K562 (cell line): Measurements from ENCODE around the gene FBXO46.

Experiments
- ARHGAP35 ChIP-seq: fragments of 450-650 bp; IDR thresholded peaks from 2 replicates; pipeline ENCODE4 v1.6.1; 2018; ENCODE audit not compliant: partially characterized antibody
- BDP1 ChIP-seq: IDR thresholded peaks from 3 replicates; pipeline ENCODE4 v1.6.1; 2011; ENCODE audit not compliant: insufficient read length, insufficient read depth
- FOXM1 ChIP-seq, 2 experiments: fragments of 450-650 bp in 1 of 2; sonication (generic) in 1 of 2; formaldehyde crosslinking in 1 of 2; IDR thresholded peaks; 2 replicates each; pipeline versions ENCODE4 v1.6.1 to v1.9.0; 2017 to 2022; ENCODE audit warnings: low read depth in 2 of 2, mild to moderate bottlenecking in 2 of 2, missing genetic modification reagents in 1 of 2, moderate library complexity in 1 of 2
- GABPB1 ChIP-seq: sonication (generic); formaldehyde crosslinking; IDR thresholded peaks from 2 replicates; pipeline ENCODE4 v1.8.0; 2022; ENCODE audit warnings: mild to moderate bottlenecking, missing genetic modification reagents
- GTF2E2 ChIP-seq: fragments of 200-800 bp; sonication (Bioruptor generic); IDR thresholded peaks from 2 replicates; pipeline ENCODE4 v1.6.1; 2016; ENCODE audit warnings: missing genetic modification characterization, missing compliant biosample characterization
- KDM4B ChIP-seq, 2 experiments: fragments of 450-650 bp in 1 of 2; sonication (generic) in 1 of 2; IDR thresholded peaks; 2 replicates each; pipeline ENCODE4 v1.6.1; 2016 to 2017; ENCODE audit warnings: borderline replicate concordance in 2 of 2, antibody characterized with exemption in 1 of 2, low read depth in 1 of 2, mild to moderate bottlenecking in 1 of 2
- MBD2 ChIP-seq: sonication (generic); IDR thresholded peaks from 2 replicates; pipeline ENCODE4 v1.6.1; 2016; ENCODE audit warnings: low read depth, borderline replicate concordance
- MED1 ChIP-seq: sonication (generic); formaldehyde crosslinking; IDR thresholded peaks from 2 replicates; pipeline ENCODE4 v1.8.1; 2023; ENCODE audit warnings: missing genetic modification reagents, borderline replicate concordance
- POLR2G ChIP-seq: fragments of 200-400 bp; formaldehyde crosslinking; IDR thresholded peaks from 2 replicates; pipeline ENCODE4 v1.6.1; 2017; ENCODE audit warnings: low read depth, mild to moderate bottlenecking, antibody characterized with exemption, low read length, moderate library complexity
- TCF3 ChIP-seq: sonication (generic); formaldehyde crosslinking; IDR thresholded peaks from 2 replicates; pipeline ENCODE4 v1.4.0; 2020; ENCODE audit warnings: mild to moderate bottlenecking, missing genetic modification reagents
- ZNF133 ChIP-seq: fragments of 250-450 bp; sonication (Bioruptor Pico); IDR thresholded peaks from 2 replicates; pipeline ENCODE4 v1.4.0; 2020; ENCODE audit warnings: mild to moderate bottlenecking
- ZNF668 ChIP-seq: fragments of 250-450 bp; sonication (Bioruptor Pico); IDR thresholded peaks from 2 replicates; pipeline ENCODE4 v1.8.0; 2022; ENCODE audit warnings: mild to moderate bottlenecking, inconsistent platforms
- TF ChIP-seq, protein P1 (sequence below): fragments of 250-450 bp; sonication (Bioruptor Pico); IDR thresholded peaks from 2 replicates; pipeline ENCODE4 v1.9.0; 2021; ENCODE audit warnings: mild to moderate bottlenecking, inconsistent platforms

DNA sequence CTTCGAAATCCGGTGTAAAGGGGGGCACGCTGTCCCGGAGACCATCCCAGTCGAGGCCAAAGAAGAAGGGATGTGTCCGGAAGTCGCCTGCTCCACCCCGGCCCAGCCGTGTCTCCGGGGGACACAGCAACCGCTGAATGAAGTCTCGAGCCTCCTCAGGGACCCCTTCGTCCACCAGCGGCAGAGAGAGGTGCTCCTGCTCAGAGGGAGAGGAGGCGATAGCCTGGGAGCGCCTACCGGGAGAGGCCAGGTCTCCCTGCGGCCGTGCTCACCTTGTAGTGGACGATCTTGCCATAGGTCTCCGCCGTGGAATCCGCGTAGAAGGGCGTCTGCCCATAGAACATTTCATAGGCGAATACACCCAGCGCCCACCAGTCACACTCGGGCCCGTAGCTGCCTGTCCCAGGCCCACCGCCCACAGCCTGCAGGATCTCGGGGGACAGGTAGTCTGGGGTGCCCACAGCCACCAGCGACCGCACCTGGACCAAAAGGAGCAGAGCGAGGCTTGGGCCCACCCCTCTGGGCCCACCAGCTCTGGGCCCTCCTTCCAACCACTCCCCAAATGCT lies 46.8 kb upstream of the FBXO46 start:
- TF ChIP-seq KDM4B (IDR thresholded peaks at IDR 0.05; ENCODE audit: borderline replicate concordance in 2 of 2, low read depth in 1 of 2) (no peak), MBD2 (no peak), BDP1 (no peak), ZNF668 (no peak), POLR2G (no peak; the same call in 1 of the 2 replicates), GTF2E2 (tag) (no peak), TCF3 (no peak), MED1 (CRISPR knock-in tag) (no peak), ARHGAP35 (no peak), ZNF133 (CRISPR knock-in tag) (no peak), FOXM1 (IDR thresholded peaks at IDR 0.05; ENCODE audit: low read depth) (no peak), FOXM1 (CRISPR knock-in tag; IDR thresholded peaks at IDR 0.05; ENCODE audit: low read depth) (no peak), GABPB1 (CRISPR knock-in tag) (no peak)
- TF ChIP-seq, protein P1, sequence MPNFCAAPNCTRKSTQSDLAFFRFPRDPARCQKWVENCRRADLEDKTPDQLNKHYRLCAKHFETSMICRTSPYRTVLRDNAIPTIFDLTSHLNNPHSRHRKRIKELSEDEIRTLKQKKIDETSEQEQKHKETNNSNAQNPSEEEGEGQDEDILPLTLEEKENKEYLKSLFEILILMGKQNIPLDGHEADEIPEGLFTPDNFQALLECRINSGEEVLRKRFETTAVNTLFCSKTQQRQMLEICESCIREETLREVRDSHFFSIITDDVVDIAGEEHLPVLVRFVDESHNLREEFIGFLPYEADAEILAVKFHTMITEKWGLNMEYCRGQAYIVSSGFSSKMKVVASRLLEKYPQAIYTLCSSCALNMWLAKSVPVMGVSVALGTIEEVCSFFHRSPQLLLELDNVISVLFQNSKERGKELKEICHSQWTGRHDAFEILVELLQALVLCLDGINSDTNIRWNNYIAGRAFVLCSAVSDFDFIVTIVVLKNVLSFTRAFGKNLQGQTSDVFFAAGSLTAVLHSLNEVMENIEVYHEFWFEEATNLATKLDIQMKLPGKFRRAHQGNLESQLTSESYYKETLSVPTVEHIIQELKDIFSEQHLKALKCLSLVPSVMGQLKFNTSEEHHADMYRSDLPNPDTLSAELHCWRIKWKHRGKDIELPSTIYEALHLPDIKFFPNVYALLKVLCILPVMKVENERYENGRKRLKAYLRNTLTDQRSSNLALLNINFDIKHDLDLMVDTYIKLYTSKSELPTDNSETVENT (CRISPR knock-in tag): no peak
